Right ventricle myocardium superior (tissue), 1 donor: Measurements from ENCODE around the gene COL4A4. TPM values are rescaled to one million over a fixed set of nuclear protein-coding genes. Genes with fewer than 3 reads are reported as not detected.

Experiments
- ATAC-seq: fragments of 200-7000 bp; cut with Tn5 transposase; one replicate; pipeline ENCODE4 v1.9.1; 2020; ENCODE audit warnings: mild to moderate bottlenecking; ENCODE audit not compliant: poor library complexity
- DNase-seq: peaks from one replicate; pipeline ENCODE4 v3.0.0-alpha.2; 2020
- intact Hi-C: fragments of 100-400 bp; cut with DNase I; formaldehyde crosslinking; loops from one replicate; pipeline ENCODE4 v1.11.2; 2022
- total RNA-seq: library from RNA; stranded (reverse); fragmentation: NEBNext Ultra II Directional; extraction: Animal tissue kit (Norgen Biotek cat#: 25700); gene quantifications from one replicate; pipeline ENCODE4 v1.2.1, GENCODE V29; 2021
- donor health status: DM: no; HTN: yes; CAD: no; lungs with severe emphysema.

The COL4A4 gene
- total RNA-seq, 1 donor from 2014 or later, result 10.3 TPM

GRCh38 chr2:226969417-226970080 lies 194.5 kb downstream of the COL4A4 start:
- intact Hi-C loops, result no loop called here
- DNase-seq (no peak), ATAC-seq (no peak)

- DNase-seq (no peak), ATAC-seq (no peak)
- intact Hi-C loops, result no loop called here
Measured at GRCh38 chr2:226965376-226965775, 198.6 kb downstream of the COL4A4 start.

GRCh38 chr2:226963528-226963927 lies 200.5 kb downstream of the COL4A4 start:
- ATAC-seq (no peak), DNase-seq (no peak)
- intact Hi-C loops, result no loop called here

- intact Hi-C loops, result no loop called here
- ATAC-seq (no peak), DNase-seq (no peak)
Measured at GRCh38 chr2:226962176-226962773, 201.7 kb downstream of the COL4A4 start.

- intact Hi-C loops, result no loop called here
- ATAC-seq (no peak), DNase-seq (no peak)
Measured at GRCh38 chr2:226959418-226959817, 204.6 kb downstream of the COL4A4 start.

GRCh38 chr2:226956659-226957058 lies 207.3 kb downstream of the COL4A4 start:
- ATAC-seq (peak; percentile 84), DNase-seq (no peak)
- intact Hi-C loops, result no loop called here

GRCh38 chr2:226953826-226954225 lies 210.2 kb downstream of the COL4A4 start:
- no peak for DNase-seq
- intact Hi-C loops, result no loop called here
- no peak for ATAC-seq

- intact Hi-C loops, result no loop called here
- DNase-seq, result no peak
- ATAC-seq, result no peak
Measured at GRCh38 chr2:226953206-226953605, 210.8 kb downstream of the COL4A4 start.

Other genes with a start within 250 kb of the COL4A4 start
- gene COL4A3, start 419 bp upstream of the COL4A4 start, total RNA-seq, result 5.8 TPM
- 87.2 TPM for gene MFF, start 161.0 kb upstream of the COL4A4 start, total RNA-seq
- gene TM4SF20, start 215.1 kb upstream of the COL4A4 start, total RNA-seq, result not detected
- gene SCYGR1, start 223.7 kb upstream of the COL4A4 start, total RNA-seq, result not detected